A673 (cell line): Measurements from ENCODE around the gene TREML2. TPM values are rescaled to one million over a fixed set of nuclear protein-coding genes. Genes with fewer than 3 reads are reported as not detected.

ENCODE experiments used
- BruUV-seq: library from RNA; stranded (reverse); fragments of 400-500 nt; replicated peaks from 2 replicates; lab custom pipeline; 2021; lab: Mats Ljungman, UMichigan
- CTCF ChIA-PET: fragments of 300-600 bp; sonication (Branson Sonifier 250); formaldehyde crosslinking; loops from one replicate; lab custom pipeline; 2022; ENCODE audit warnings: antibody characterized with exemption; lab: Charles Lee
- POLR2A ChIA-PET: fragments of 300-600 bp; sonication (Branson Sonifier 250); formaldehyde crosslinking; loops from one replicate; lab custom pipeline; 2022; ENCODE audit warnings: antibody characterized with exemption; ENCODE audit not compliant: low non-redundant PET; lab: Charles Lee
- DNase-seq: peaks from one replicate; pipeline ENCODE4 v3.0.0-alpha.2; 2015; ENCODE audit warnings: low spot score
- H3K27ac ChIP-seq: fragments of 200-600 bp; sonication (generic); 2 replicates; pipeline ENCODE4 v1.5.1; 2016; ENCODE audit warnings: mixed run types, low read depth, mild to moderate bottlenecking, mixed read lengths, antibody characterized with exemption, low read length; ENCODE audit not compliant: poor library complexity, severe bottlenecking
- H3K27me3 ChIP-seq: fragments of 200-600 bp; sonication (generic); replicated peaks from 2 replicates; pipeline ENCODE4 v1.6.1; 2017; ENCODE audit warnings: mixed run types, low read depth, mild to moderate bottlenecking, mixed read lengths, antibody characterized with exemption, low read length; ENCODE audit not compliant: insufficient read depth, poor library complexity
- H3K36me3 ChIP-seq: fragments of 200-600 bp; sonication (generic); 2 replicates; pipeline ENCODE4 v1.6.1; 2016; ENCODE audit warnings: mixed run types, mild to moderate bottlenecking, mixed read lengths, antibody characterized with exemption, low read length; ENCODE audit not compliant: insufficient read depth, poor library complexity, severe bottlenecking
- H3K4me1 ChIP-seq: fragments of 200-600 bp; sonication (generic); 2 replicates; pipeline ENCODE4 v1.6.1; 2017; ENCODE audit warnings: mixed run types, mild to moderate bottlenecking, mixed read lengths, antibody characterized with exemption, low read length; ENCODE audit not compliant: insufficient read depth, poor library complexity, severe bottlenecking
- H3K4me3 ChIP-seq: fragments of 200-600 bp; sonication (generic); 2 replicates; pipeline ENCODE4 v1.5.1; 2016; ENCODE audit warnings: low read depth, mixed run types, mild to moderate bottlenecking, mixed read lengths, low read length; ENCODE audit not compliant: poor library complexity, severe bottlenecking
- H3K9me3 ChIP-seq: fragments of 200-600 bp; sonication (generic); 2 replicates; pipeline ENCODE4 v1.6.1; 2016; ENCODE audit warnings: mixed run types, low read depth, mild to moderate bottlenecking, mixed read lengths, antibody characterized with exemption, low read length; ENCODE audit not compliant: poor library complexity, severe bottlenecking
- CTCF ChIP-seq: fragments of 300-800, 200-600 bp; sonication (generic); conservative IDR thresholded peaks from 2 replicates; pipeline ENCODE4 v1.5.1; 2017; ENCODE audit warnings: low read depth, mild to moderate bottlenecking, antibody characterized with exemption, low read length, moderate library complexity, mixed read lengths
- EZH2 ChIP-seq: fragments of 200-600 bp; sonication (generic); IDR thresholded peaks from 2 replicates; pipeline ENCODE4 v1.6.1; 2017; ENCODE audit warnings: borderline replicate concordance, low read depth, mild to moderate bottlenecking, mixed read lengths, antibody characterized with exemption, low read length; ENCODE audit not compliant: poor library complexity, severe bottlenecking
- intact Hi-C: fragments of 100-400 bp; cut with micrococcal nuclease; formaldehyde crosslinking; loops from one replicate; pipeline ENCODE4 v1.10.0; 2022; ENCODE audit not compliant: unreplicated experiment
- total RNA-seq: library from RNA; stranded (reverse); gene quantifications from 2 replicates; pipeline ENCODE4 v1.2.3, GENCODE V29; 2021

Gene TREML2
- total RNA-seq, 1 experiment from 2014 or later: not detected

DNA sequence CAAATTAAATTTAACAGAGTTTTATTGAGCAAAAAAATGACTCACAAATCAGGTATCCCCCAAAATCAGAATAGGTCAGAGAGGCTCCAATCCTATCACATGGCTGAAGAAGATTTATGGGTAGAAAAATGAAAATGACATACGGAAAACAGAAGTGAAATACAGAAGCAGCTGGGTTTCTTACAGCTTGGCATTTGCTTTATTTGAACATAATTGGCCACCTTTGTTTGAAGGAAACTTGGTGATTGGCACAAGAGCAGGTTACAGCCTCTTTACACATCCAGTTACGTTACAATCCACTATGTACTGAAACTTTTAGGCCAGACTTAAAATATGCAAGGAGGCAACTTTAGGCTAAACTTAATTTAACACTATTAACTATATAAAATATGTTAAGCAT is 26.3 kb downstream of the TREML2 start:
- ChIA-PET POLR2A (no interaction called here), CTCF (no interaction called here)

DNA sequence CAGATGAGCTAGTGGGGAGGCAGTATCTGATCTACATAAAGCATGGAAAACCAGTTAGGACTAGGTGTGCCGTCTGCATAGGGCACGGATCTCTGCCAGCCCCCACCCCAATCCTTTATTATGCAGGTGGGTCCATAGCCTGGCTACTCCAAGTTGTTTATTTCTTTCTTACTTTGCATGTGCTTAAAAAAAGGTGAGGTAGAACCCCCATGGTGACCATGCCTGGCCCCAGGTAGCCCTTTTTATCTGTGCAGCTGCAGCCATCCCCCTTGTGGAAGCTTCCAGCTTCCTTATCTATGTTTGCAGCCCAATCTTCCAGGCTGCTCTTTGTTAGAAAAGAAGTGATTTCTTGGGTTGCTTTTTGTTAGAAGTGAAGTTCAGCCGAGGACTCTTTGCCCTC is 29.0 kb downstream of the TREML2 start:
- intact Hi-C loops: no loop called here
- POLR2A ChIA-PET: no interaction called here

More for the DNA sequence above, 26.3 kb downstream of the TREML2 start:
- no peak overlapping the region for H3K27ac ChIP-seq
- H3K4me1 ChIP-seq: no peaks in the 10 kb centered on the region
- H3K4me3 ChIP-seq: no peak overlapping the region
- TF ChIP-seq EZH2 (no peak), CTCF (no peak)
- no peak for DNase-seq
- H3K9me3 ChIP-seq: no peaks in the 10 kb centered on the region
- intact Hi-C loops: no loop called here
- BruUV-seq: no TSS peak
- no peaks in the 10 kb centered on the region for H3K27me3 ChIP-seq
- no peaks in the 10 kb centered on the region for H3K36me3 ChIP-seq

DNA sequence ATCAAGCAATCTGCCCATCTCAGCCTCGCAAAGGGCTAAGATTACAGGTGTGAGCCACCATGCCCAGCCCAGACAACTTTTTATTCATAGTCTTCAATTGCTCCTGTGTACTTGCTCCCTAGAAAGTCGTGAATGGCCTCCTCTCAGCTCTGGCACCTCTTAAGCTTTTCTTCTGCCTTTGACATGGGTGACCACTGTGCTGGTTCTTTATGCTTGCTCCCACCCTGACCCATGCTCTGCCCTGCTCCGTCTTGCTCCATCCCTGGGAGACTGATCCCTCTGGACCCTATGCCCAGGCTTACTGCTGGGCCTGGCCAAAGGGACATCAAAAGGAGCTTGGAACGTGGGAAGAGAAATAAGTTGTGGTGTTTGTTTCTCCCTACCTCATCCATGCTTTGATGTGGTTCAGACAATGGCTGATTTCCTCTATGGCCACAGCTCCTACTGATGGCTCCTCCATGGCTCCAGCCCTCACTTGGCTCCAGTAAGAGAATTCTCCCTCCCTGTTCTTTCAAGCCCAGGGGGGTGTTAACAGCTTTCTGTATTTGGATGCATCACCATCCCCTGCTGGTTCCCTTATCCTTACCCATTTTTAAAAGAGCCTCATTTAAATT is 30.3 kb downstream of the TREML2 start:
- Histone ChIP-seq H3K27ac (no peak overlapping the region), H3K9me3 (no peaks in the 10 kb centered on the region), H3K36me3 (no peaks in the 10 kb centered on the region), H3K4me3 (no peak overlapping the region), H3K4me1 (no peaks in the 10 kb centered on the region), H3K27me3 (no peaks in the 10 kb centered on the region)
- TF ChIP-seq CTCF (no peak), EZH2 (no peak)
- no peak for DNase-seq
- POLR2A ChIA-PET: no interaction called here
- BruUV-seq: no TSS peak
- intact Hi-C loops: no loop called here
- CTCF ChIA-PET: interaction anchor here (1.2 kb wide), 1 partner anchor 11 kb away, joined by 3 read pairs; no protein-coding TSS in a partner anchor

More for the DNA sequence above, 29.0 kb downstream of the TREML2 start:
- no peaks in the 10 kb centered on the region for H3K4me1 ChIP-seq
- CTCF ChIA-PET: interaction anchor here (1.2 kb wide), 1 partner anchor 10 kb away, joined by 3 read pairs; no protein-coding TSS in a partner anchor
- DNase-seq: no peak
- no peaks in the 10 kb centered on the region for H3K27me3 ChIP-seq
- BruUV-seq: no TSS peak
- H3K9me3 ChIP-seq: no peaks in the 10 kb centered on the region
- TF ChIP-seq EZH2: no peak
- no peak for TF ChIP-seq CTCF
- no peak overlapping the region for H3K27ac ChIP-seq
- no peaks in the 10 kb centered on the region for H3K36me3 ChIP-seq
- no peak overlapping the region for H3K4me3 ChIP-seq
